GM12891 (cell line): ENCODE measurements around the gene RTL1.

Experiments
- POLR2A ChIP-seq: IDR thresholded peaks from 2 replicates; pipeline ENCODE4 v1.6.1; 2011; ENCODE audit warnings: low read depth, low read length, control low read depth
- POLR2AphosphoS5 ChIP-seq: IDR thresholded peaks from 2 replicates; pipeline ENCODE4 v1.6.1; 2011; ENCODE audit warnings: low read depth, low read length, control low read depth
- POU2F2 ChIP-seq: IDR thresholded peaks from 2 replicates; pipeline ENCODE4 v1.6.1; 2011; ENCODE audit warnings: low read depth, mild to moderate bottlenecking, control low read depth, low read length, moderate library complexity
- TAF1 ChIP-seq: IDR thresholded peaks from 2 replicates; pipeline ENCODE4 v1.6.1; 2011; ENCODE audit warnings: low read depth, low read length, control low read depth

DNA sequence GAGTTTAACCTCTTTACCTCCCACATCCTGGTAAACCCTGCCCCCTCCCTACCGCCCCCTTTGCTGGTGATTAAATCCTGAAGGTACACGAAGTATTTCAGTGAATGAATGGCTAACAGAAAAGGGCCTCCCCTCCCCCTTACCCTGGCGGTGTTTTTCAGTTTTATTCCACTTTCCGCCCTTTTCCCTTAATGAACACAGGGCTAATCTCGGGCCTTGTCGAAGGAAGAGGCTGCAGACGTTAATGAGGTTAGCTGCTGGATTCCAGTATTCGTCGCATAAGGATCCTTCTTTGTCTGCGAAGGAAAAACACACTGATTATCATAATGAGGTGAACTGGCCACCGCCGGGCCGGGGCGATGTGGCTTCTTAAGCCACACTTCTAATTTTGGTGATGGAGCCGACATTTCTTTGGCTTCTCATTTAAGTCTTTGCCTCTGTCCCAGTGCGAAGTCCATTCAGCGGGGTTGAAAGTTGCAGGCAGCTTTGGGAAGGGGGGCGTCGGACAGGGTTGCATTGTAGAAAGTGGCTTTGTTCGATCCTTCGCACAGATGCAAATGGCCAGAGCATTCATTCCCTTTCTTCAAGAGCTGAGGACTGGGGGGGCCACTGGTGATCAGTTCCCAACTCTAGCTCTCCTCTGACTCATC is 71.1 kb downstream of the RTL1 start:
- TF ChIP-seq TAF1 (no peak), POLR2A (no peak), POLR2AphosphoS5 (no peak), POU2F2 (no peak)
